DLD1 (cell line): Measurements from ENCODE around the gene FBXW7.

Experiments used
- in situ Hi-C: cut with HindIII; loops from 2 replicates; pipeline ENCODE4 v1.10.0; 2017; ENCODE audit warnings: low sequenced_read_pairs

FBXW7 gene

GRCh38 chr4:152380919-152381318, 155.0 kb downstream of the FBXW7 start:
- in situ Hi-C loops = no loop called here

- in situ Hi-C loops = no loop called here
Observed at GRCh38 chr4:152380185-152380584, 155.7 kb downstream of the FBXW7 start.

GRCh38 chr4:152374606-152375285, 161.1 kb downstream of the FBXW7 start:
- in situ Hi-C loops = no loop called here

- in situ Hi-C loops = no loop called here
Observed at GRCh38 chr4:152374153-152374552, 161.7 kb downstream of the FBXW7 start.

GRCh38 chr4:152372444-152372843, 163.4 kb downstream of the FBXW7 start:
- in situ Hi-C loops = no loop called here

GRCh38 chr4:152369902-152370295, 166.0 kb downstream of the FBXW7 start:
- in situ Hi-C loops = no loop called here

- in situ Hi-C loops = no loop called here
Observed at GRCh38 chr4:152369203-152369901, 166.5 kb downstream of the FBXW7 start.

GRCh38 chr4:152368001-152368400, 167.9 kb downstream of the FBXW7 start:
- in situ Hi-C loops = no loop called here

- in situ Hi-C loops = no loop called here
Observed at GRCh38 chr4:152364883-152365282, 171.0 kb downstream of the FBXW7 start.

- in situ Hi-C loops = no loop called here
Observed at GRCh38 chr4:152364383-152364782, 171.5 kb downstream of the FBXW7 start.

- in situ Hi-C loops = no loop called here
Observed at GRCh38 chr4:152363904-152364303, 172.0 kb downstream of the FBXW7 start.

- in situ Hi-C loops = no loop called here
Observed at GRCh38 chr4:152363086-152363485, 172.8 kb downstream of the FBXW7 start.

GRCh38 chr4:152360045-152360410, 175.9 kb downstream of the FBXW7 start:
- in situ Hi-C loops = no loop called here

GRCh38 chr4:152359208-152360044, 176.5 kb downstream of the FBXW7 start:
- in situ Hi-C loops = no loop called here

- in situ Hi-C loops = no loop called here
Observed at GRCh38 chr4:152357206-152357605, 178.7 kb downstream of the FBXW7 start.

- in situ Hi-C loops = no loop called here
Observed at GRCh38 chr4:152356428-152357034, 179.4 kb downstream of the FBXW7 start.

- in situ Hi-C loops = no loop called here
Observed at GRCh38 chr4:152352622-152353116, 183.2 kb downstream of the FBXW7 start.

GRCh38 chr4:152352215-152352614, 183.7 kb downstream of the FBXW7 start:
- in situ Hi-C loops = no loop called here

- in situ Hi-C loops = no loop called here
Observed at GRCh38 chr4:152351080-152351479, 184.8 kb downstream of the FBXW7 start.

- in situ Hi-C loops = no loop called here
Observed at GRCh38 chr4:152348670-152349069, 187.2 kb downstream of the FBXW7 start.

- in situ Hi-C loops = no loop called here
Observed at GRCh38 chr4:152346979-152347378, 188.9 kb downstream of the FBXW7 start.
